GM23338 (cell line): ENCODE measurements around the gene PRRX1. TPM values are rescaled to one million over a fixed set of nuclear protein-coding genes. Genes with fewer than 3 reads are reported as not detected.

Source experiments
- ATAC-seq: fragments of 200-7000 bp; cut with Tn5 transposase; 3 replicates; pipeline ENCODE4 v1.9.1; 2020
- DNase-seq: peaks from one replicate; pipeline ENCODE4 v3.0.0-alpha.2; 2015; ENCODE audit warnings: low spot score
- H2AFZ ChIP-seq: fragments of 200-600 bp; sonication (generic); 2 replicates; pipeline ENCODE4 v1.8.0; 2016; ENCODE audit warnings: antibody characterized with exemption, mild to moderate bottlenecking, moderate library complexity
- H3F3A ChIP-seq: fragments of 200-600 bp; sonication (generic); replicated peaks from 2 replicates; pipeline ENCODE4 v1.8.0; 2017; ENCODE audit warnings: antibody characterized with exemption, mixed run types, low read depth
- H3K27ac ChIP-seq: fragments of 200-600 bp; sonication (generic); 2 replicates; pipeline ENCODE4 v1.6.1; 2016; ENCODE audit warnings: low read depth
- H3K27me3 ChIP-seq: fragments of 200-600 bp; sonication (generic); 2 replicates; pipeline ENCODE4 v1.8.0; 2016; ENCODE audit warnings: mild to moderate bottlenecking, mixed run types, moderate library complexity; ENCODE audit not compliant: insufficient read depth
- H3K36me3 ChIP-seq: fragments of 200-600 bp; sonication (generic); 2 replicates; pipeline ENCODE4 v1.8.0; 2016; ENCODE audit warnings: mild to moderate bottlenecking; ENCODE audit not compliant: insufficient read depth
- H3K4me1 ChIP-seq: fragments of 200-600 bp; sonication (generic); 2 replicates; pipeline ENCODE4 v1.8.0; 2016; ENCODE audit warnings: mild to moderate bottlenecking, moderate library complexity; ENCODE audit not compliant: insufficient read depth
- H3K4me2 ChIP-seq: fragments of 200-600 bp; sonication (generic); 2 replicates; pipeline ENCODE4 v1.7.1; 2017; ENCODE audit warnings: mixed run types
- H3K4me3 ChIP-seq: fragments of 200-600 bp; sonication (generic); 2 replicates; pipeline ENCODE4 v1.6.1; 2016; ENCODE audit warnings: mixed run types
- H3K79me2 ChIP-seq: fragments of 200-600 bp; sonication (generic); replicated peaks from 2 replicates; pipeline ENCODE4 v1.8.0; 2017; ENCODE audit warnings: mild to moderate bottlenecking; ENCODE audit not compliant: insufficient read depth
- H3K9me2 ChIP-seq: fragments of 200-600 bp; sonication (generic); 2 replicates; pipeline ENCODE4 v1.8.0; 2017; ENCODE audit not compliant: insufficient read depth
- H4K20me1 ChIP-seq: fragments of 200-600 bp; sonication (generic); replicated peaks from 2 replicates; pipeline ENCODE4 v1.8.0; 2017; ENCODE audit warnings: mild to moderate bottlenecking; ENCODE audit not compliant: insufficient read depth
- H3K27ac Mint-ChIP-seq: 2 replicates; pipeline ENCODE4 v1.8.0; 2020; ENCODE audit warnings: inconsistent platforms, mild to moderate bottlenecking, moderate library complexity, mixed read lengths
- H3K27me3 Mint-ChIP-seq: 3 replicates; pipeline ENCODE4 v1.8.0; 2022; ENCODE audit warnings: low read depth, mild to moderate bottlenecking, moderate library complexity, mixed read lengths, inconsistent platforms; ENCODE audit not compliant: insufficient read depth, poor library complexity
- H3K36me3 Mint-ChIP-seq: 3 replicates; pipeline ENCODE4 v1.8.0; 2021; ENCODE audit warnings: low read depth, mild to moderate bottlenecking, inconsistent platforms, moderate library complexity, mixed read lengths
- H3K4me1 Mint-ChIP-seq: 3 replicates; pipeline ENCODE4 v1.8.0; 2020; ENCODE audit warnings: mild to moderate bottlenecking, inconsistent platforms, mixed read lengths
- H3K4me3 Mint-ChIP-seq: 3 replicates; pipeline ENCODE4 v1.8.0; 2021; ENCODE audit warnings: moderate library complexity, mild to moderate bottlenecking, inconsistent platforms, mixed read lengths
- H3K9me3 Mint-ChIP-seq: 3 replicates; pipeline ENCODE4 v1.8.0; 2020; ENCODE audit warnings: moderate library complexity, mild to moderate bottlenecking, inconsistent platforms, mixed read lengths
- CREB1 ChIP-seq: fragments of 250-450 bp; sonication (Bioruptor Pico); IDR thresholded peaks from 2 replicates; pipeline ENCODE4 v1.5.0; 2020; ENCODE audit warnings: low read depth, mild to moderate bottlenecking, moderate library complexity
- EZH2 ChIP-seq: fragments of 200-600 bp; sonication (generic); IDR thresholded peaks from one replicate; pipeline ENCODE4 v1.8.0; 2017; ENCODE audit warnings: antibody characterized with exemption, mild to moderate bottlenecking, low read depth; ENCODE audit not compliant: unreplicated experiment
- EZH2phosphoT487 ChIP-seq: fragments of 200-600 bp; sonication (generic); IDR thresholded peaks from one replicate; pipeline ENCODE4 v1.8.1; 2018; ENCODE audit warnings: antibody characterized with exemption; ENCODE audit not compliant: unreplicated experiment
- JUNB ChIP-seq: IDR thresholded peaks from one replicate; pipeline ENCODE4 v1.6.1; 2016; ENCODE audit warnings: antibody characterized with exemption; ENCODE audit not compliant: unreplicated experiment
- NANOG ChIP-seq: IDR thresholded peaks from 2 replicates; pipeline ENCODE4 v1.6.1; 2016; ENCODE audit warnings: antibody characterized with exemption, borderline replicate concordance
- POLR2AphosphoS5 ChIP-seq: IDR thresholded peaks from 2 replicates; pipeline ENCODE4 v1.6.1; 2016; ENCODE audit warnings: antibody characterized with exemption, low read depth
- ZNF114 ChIP-seq: fragments of 250-450 bp; sonication (Bioruptor Pico); IDR thresholded peaks from 2 replicates; pipeline ENCODE4 v1.5.0; 2020; ENCODE audit warnings: mild to moderate bottlenecking, moderate library complexity
- ZNF331 ChIP-seq: fragments of 250-450 bp; sonication (Bioruptor Pico); IDR thresholded peaks from 2 replicates; pipeline ENCODE4 v1.5.0; 2020; ENCODE audit warnings: low read depth, mild to moderate bottlenecking, moderate library complexity
- polyA plus RNA-seq: library from polyadenylated mRNA; unstranded; fragments of >200 nt; fragmentation: Nextera tagmentation; extraction: Ambion mirVana; gene quantifications from 2 replicates; pipeline ENCODE4 v1.2.1, GENCODE V29; 2016
- total RNA-seq: library from RNA; depleted of rRNA; stranded (reverse); fragments of >200 nt; shearing (Covaris generic); gene quantifications from 2 replicates; pipeline ENCODE4 v1.2.3, GENCODE V29; 2014
- TF ChIP-seq, protein P1 (sequence below): IDR thresholded peaks from 2 replicates; pipeline ENCODE4 v1.6.1; 2016; ENCODE audit warnings: antibody characterized with exemption
- TF ChIP-seq, protein P2 (sequence below), 2 experiments: fragments of 200-600 bp in 1 of 2; sonication (generic) in 1 of 2; conservative IDR thresholded peaks; 2 replicates each; pipeline versions ENCODE4 v1.5.1 to v1.6.1; 2016 to 2017; ENCODE audit warnings: antibody characterized with exemption in 2 of 2, low read depth in 2 of 2, mild to moderate bottlenecking in 2 of 2, moderate library complexity in 1 of 2
- TF ChIP-seq, protein P3 (sequence below): IDR thresholded peaks from one replicate; pipeline ENCODE4 v1.6.1; 2018; ENCODE audit warnings: antibody characterized with exemption; ENCODE audit not compliant: unreplicated experiment

Gene PRRX1
- total and polyA plus RNA-seq, 2 experiments from 2014 or later = 0.58 TPM; not detected in 1

DNA sequence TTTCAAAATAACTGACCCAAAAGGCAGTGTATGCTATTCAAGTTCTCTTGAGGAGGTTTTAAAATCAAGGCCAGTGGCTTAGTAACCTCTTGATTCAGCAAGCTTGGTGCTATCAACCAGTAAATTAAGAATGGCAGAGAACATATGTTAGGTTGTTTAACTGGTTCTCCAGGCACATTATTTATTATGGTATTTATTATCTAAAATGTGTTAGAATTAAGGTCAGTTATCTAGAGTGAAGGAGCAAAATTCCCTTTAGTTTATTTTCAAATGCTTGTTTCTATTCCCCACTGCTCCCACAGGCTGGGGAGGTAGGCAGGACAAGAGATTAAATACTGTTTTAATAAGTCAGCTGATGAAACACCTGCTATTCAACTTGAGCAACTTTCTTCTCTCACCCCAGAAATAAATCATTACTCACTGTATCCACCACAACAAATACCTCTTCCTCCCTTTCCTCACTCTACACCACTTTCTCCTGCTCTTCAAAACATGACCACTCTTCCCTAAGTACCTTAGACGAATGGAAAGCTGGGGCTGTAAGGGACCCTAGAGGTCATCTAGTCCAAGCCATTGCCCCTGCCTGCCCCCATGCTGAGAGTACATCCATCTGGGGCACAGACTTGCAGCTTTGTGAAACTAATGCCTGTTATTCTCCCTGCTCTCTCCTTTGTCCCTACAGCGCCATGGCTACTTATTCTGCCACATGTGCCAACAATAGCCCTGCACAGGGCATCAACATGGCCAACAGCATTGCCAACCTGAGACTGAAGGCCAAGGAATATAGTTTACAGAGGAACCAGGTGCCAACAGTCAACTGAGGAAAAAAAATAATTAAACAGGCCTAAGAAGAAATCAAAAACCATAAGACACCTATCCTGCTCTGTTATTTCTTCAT lies 71.7 kb downstream of the PRRX1 start:
- ATAC-seq (no peak), DNase-seq (no peak)
- Histone ChIP-seq H2AFZ (no peak overlapping the region), H3K27me3 (no peaks in the 10 kb centered on the region), H3K4me2 (no peak overlapping the region), H3K4me3 (no peak overlapping the region), H3K27ac (no peak overlapping the region), H3F3A (no peaks in the 10 kb centered on the region), H3K36me3 (no peaks in the 10 kb centered on the region), H3K9me2 (0 out of 2 replicates have a peak, but pooled peaks cover 1% of the 10 kb centered on the region), H4K20me1 (no peaks in the 10 kb centered on the region), H3K79me2 (no peaks in the 10 kb centered on the region), H3K4me1 (no peaks in the 10 kb centered on the region)
- TF ChIP-seq, protein P1, sequence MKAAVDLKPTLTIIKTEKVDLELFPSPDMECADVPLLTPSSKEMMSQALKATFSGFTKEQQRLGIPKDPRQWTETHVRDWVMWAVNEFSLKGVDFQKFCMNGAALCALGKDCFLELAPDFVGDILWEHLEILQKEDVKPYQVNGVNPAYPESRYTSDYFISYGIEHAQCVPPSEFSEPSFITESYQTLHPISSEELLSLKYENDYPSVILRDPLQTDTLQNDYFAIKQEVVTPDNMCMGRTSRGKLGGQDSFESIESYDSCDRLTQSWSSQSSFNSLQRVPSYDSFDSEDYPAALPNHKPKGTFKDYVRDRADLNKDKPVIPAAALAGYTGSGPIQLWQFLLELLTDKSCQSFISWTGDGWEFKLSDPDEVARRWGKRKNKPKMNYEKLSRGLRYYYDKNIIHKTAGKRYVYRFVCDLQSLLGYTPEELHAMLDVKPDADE = no peak
- no peak for TF ChIP-seq CREB1
- TF ChIP-seq EZH2 = no peak
- TF ChIP-seq EZH2phosphoT487 = no peak
- no peak for TF ChIP-seq POLR2AphosphoS5
- no peak for TF ChIP-seq JUNB
- TF ChIP-seq, protein P2, sequence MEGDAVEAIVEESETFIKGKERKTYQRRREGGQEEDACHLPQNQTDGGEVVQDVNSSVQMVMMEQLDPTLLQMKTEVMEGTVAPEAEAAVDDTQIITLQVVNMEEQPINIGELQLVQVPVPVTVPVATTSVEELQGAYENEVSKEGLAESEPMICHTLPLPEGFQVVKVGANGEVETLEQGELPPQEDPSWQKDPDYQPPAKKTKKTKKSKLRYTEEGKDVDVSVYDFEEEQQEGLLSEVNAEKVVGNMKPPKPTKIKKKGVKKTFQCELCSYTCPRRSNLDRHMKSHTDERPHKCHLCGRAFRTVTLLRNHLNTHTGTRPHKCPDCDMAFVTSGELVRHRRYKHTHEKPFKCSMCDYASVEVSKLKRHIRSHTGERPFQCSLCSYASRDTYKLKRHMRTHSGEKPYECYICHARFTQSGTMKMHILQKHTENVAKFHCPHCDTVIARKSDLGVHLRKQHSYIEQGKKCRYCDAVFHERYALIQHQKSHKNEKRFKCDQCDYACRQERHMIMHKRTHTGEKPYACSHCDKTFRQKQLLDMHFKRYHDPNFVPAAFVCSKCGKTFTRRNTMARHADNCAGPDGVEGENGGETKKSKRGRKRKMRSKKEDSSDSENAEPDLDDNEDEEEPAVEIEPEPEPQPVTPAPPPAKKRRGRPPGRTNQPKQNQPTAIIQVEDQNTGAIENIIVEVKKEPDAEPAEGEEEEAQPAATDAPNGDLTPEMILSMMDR (conservative IDR thresholded peaks at IDR 0.05; ENCODE audit: low read depth in 2 of 2) = no peak
- H3K9me3 Mint-ChIP-seq = no peaks in the 10 kb centered on the region; the same call in 2 of the 3 replicates
- peaks cover 4% of the 10 kb centered on the region for H3K27me3 Mint-ChIP-seq
- no peaks in the 10 kb centered on the region for H3K36me3 Mint-ChIP-seq
- H3K27ac Mint-ChIP-seq = no peak overlapping the region
- H3K4me1 Mint-ChIP-seq = no peaks in the 10 kb centered on the region
- H3K4me3 Mint-ChIP-seq = no peak overlapping the region

DNA sequence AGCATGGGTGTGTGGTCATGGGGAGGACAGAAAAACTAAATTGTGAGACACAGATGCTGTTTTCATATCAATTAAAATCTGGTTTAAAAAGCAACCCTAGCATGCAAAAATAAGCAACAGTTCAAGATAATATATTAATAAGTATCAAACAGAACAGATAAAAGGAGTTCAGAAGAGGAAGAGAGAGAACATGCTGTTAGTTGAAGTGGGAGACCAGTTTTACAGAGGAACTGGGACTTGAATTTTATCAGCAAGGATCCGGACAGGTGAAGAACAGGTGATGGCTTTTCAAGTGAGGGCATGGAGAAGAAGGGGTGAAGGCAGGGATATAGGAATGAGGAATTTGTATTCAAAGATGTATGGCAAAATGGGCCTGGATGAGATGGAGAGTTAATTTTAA lies 75.9 kb downstream of the PRRX1 start:
- H3K4me2 ChIP-seq = no peak overlapping the region
- no peak overlapping the region for H2AFZ ChIP-seq
- no peak for ATAC-seq
- H3K27ac Mint-ChIP-seq = no peak overlapping the region
- no peaks in the 10 kb centered on the region for H4K20me1 ChIP-seq
- H3K9me3 Mint-ChIP-seq = peaks cover 25% of the 10 kb centered on the region
- H3K9me2 ChIP-seq = 0 out of 2 replicates have a peak, but pooled peaks cover 5% of the 10 kb centered on the region
- H3K27me3 ChIP-seq = no peaks in the 10 kb centered on the region
- no peaks in the 10 kb centered on the region for H3K36me3 ChIP-seq
- H3K4me1 ChIP-seq = no peaks in the 10 kb centered on the region
- H3K27me3 Mint-ChIP-seq = peaks cover 4% of the 10 kb centered on the region
- DNase-seq = no peak
- H3K36me3 Mint-ChIP-seq = peaks cover 15% of the 10 kb centered on the region; the same call in 2 of the 3 replicates
- no peak overlapping the region for H3K4me3 Mint-ChIP-seq
- H3K27ac ChIP-seq = no peak overlapping the region
- H3K4me3 ChIP-seq = no peak overlapping the region
- TF ChIP-seq ZNF331 (CRISPR knock-in tag) (no peak), ZNF114 (CRISPR knock-in tag) (no peak), CREB1 (no peak), JUNB (no peak), EZH2 (no peak), EZH2phosphoT487 (no peak), NANOG (no peak), POLR2AphosphoS5 (no peak)
- TF ChIP-seq, protein P2 (conservative IDR thresholded peaks at IDR 0.05; ENCODE audit: low read depth in 2 of 2) = no peak
- TF ChIP-seq, protein P1 = no peak
- TF ChIP-seq, protein P3, sequence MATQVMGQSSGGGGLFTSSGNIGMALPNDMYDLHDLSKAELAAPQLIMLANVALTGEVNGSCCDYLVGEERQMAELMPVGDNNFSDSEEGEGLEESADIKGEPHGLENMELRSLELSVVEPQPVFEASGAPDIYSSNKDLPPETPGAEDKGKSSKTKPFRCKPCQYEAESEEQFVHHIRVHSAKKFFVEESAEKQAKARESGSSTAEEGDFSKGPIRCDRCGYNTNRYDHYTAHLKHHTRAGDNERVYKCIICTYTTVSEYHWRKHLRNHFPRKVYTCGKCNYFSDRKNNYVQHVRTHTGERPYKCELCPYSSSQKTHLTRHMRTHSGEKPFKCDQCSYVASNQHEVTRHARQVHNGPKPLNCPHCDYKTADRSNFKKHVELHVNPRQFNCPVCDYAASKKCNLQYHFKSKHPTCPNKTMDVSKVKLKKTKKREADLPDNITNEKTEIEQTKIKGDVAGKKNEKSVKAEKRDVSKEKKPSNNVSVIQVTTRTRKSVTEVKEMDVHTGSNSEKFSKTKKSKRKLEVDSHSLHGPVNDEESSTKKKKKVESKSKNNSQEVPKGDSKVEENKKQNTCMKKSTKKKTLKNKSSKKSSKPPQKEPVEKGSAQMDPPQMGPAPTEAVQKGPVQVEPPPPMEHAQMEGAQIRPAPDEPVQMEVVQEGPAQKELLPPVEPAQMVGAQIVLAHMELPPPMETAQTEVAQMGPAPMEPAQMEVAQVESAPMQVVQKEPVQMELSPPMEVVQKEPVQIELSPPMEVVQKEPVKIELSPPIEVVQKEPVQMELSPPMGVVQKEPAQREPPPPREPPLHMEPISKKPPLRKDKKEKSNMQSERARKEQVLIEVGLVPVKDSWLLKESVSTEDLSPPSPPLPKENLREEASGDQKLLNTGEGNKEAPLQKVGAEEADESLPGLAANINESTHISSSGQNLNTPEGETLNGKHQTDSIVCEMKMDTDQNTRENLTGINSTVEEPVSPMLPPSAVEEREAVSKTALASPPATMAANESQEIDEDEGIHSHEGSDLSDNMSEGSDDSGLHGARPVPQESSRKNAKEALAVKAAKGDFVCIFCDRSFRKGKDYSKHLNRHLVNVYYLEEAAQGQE = no peak
- no peaks in the 10 kb centered on the region for H3K4me1 Mint-ChIP-seq
- H3K79me2 ChIP-seq = no peaks in the 10 kb centered on the region
- no peaks in the 10 kb centered on the region for H3F3A ChIP-seq
